ENCODE measurements around the gene CTR9. TPM values are rescaled to one million over a fixed set of nuclear protein-coding genes. Genes with fewer than 3 reads are reported as not detected.

CTR9 gene
- total and polyA plus RNA-seq, 8 donors, result 33.8 to 64.6 (median 58.4) TPM

DNA sequence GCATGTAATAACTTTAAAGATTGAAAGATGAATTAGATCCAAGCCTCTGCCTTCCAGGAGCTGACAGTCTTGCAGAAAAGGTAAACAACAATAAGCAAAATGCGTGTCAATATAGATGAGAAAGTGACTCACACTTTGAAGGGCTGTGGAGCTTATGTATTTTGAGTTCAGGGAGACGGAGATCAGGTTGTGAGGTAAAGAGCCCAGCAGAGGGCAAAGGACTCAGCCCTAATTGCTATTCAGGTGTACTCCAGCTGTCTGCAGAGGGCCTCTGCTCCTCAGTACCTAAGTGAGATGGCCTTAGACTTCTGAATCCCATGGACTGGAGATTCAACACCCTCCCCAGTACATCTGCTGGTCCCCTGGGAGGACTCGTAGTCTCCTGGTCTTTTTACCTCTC lies 22.9 kb upstream of the CTR9 start:
- Histone ChIP-seq H3K4me1 (peaks cover 0 to 27% of the 10 kb centered on the region in 2 donors), H3K9me3 (no peaks in the 10 kb centered on the region), H3K27ac (no peak overlapping the region), H3K36me3 (no peaks in the 10 kb centered on the region), H3K27me3 (peaks cover 0 to 20% of the 10 kb centered on the region in 2 donors), H3K4me3 (no peak overlapping the region)
- DNase-seq, result no peak
- TF ChIP-seq, protein P1, sequence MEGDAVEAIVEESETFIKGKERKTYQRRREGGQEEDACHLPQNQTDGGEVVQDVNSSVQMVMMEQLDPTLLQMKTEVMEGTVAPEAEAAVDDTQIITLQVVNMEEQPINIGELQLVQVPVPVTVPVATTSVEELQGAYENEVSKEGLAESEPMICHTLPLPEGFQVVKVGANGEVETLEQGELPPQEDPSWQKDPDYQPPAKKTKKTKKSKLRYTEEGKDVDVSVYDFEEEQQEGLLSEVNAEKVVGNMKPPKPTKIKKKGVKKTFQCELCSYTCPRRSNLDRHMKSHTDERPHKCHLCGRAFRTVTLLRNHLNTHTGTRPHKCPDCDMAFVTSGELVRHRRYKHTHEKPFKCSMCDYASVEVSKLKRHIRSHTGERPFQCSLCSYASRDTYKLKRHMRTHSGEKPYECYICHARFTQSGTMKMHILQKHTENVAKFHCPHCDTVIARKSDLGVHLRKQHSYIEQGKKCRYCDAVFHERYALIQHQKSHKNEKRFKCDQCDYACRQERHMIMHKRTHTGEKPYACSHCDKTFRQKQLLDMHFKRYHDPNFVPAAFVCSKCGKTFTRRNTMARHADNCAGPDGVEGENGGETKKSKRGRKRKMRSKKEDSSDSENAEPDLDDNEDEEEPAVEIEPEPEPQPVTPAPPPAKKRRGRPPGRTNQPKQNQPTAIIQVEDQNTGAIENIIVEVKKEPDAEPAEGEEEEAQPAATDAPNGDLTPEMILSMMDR (IDR thresholded peaks at IDR 0.05), result no peak
- ATAC-seq, result peak; percentile 11
- intact Hi-C loops (cut with DNase I), result no loop called here

DNA sequence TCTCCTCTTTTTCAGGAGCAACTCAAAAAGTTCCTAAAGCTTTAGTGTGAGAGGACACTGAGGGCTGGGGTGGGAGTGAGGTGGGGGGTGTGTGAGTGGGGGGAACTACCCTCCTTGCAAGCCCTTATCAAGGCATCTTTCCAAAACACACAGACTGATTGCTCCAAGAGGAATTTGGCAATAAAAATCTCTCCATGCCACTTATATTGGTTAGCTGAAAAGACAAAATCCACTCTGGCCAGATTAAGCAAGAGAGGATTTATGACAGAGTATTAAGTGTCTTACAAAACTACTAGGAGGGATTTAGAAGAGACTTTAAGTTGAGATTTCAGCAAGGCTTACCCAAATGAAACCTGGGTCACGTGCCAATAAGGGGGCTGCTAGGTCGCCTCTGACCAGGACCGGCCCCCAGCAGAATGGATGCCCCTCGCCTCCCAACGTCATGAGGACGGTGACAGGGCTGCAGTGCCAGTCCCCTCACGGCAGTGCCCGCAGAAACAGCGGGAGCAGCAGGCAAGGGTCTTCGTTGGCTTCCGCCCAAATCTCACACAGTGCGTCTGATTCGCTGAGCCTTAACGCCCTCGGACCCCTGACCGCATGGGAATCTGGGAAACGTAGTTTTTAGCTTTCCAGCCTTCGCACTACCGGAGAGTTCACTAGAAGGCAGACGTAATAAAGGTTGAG lies 22.1 kb upstream of the CTR9 start:
- TF ChIP-seq, protein P1 (IDR thresholded peaks at IDR 0.05), result no peak
- DNase-seq (peak in 2 of 4 donors; percentile 75 to 76), ATAC-seq (peak; percentile 31)
- intact Hi-C loops (cut with DNase I), result no loop called here
- Histone ChIP-seq H3K4me3 (no peak overlapping the region), H3K27me3 (peaks cover 0 to 12% of the 10 kb centered on the region in 2 donors), H3K36me3 (no peaks in the 10 kb centered on the region), H3K9me3 (no peaks in the 10 kb centered on the region), H3K4me1 (peaks cover 7 to 32% of the 10 kb centered on the region in 2 donors), H3K27ac (peak overlapping the region in 1 of 2 donors; percentile 19)

DNA sequence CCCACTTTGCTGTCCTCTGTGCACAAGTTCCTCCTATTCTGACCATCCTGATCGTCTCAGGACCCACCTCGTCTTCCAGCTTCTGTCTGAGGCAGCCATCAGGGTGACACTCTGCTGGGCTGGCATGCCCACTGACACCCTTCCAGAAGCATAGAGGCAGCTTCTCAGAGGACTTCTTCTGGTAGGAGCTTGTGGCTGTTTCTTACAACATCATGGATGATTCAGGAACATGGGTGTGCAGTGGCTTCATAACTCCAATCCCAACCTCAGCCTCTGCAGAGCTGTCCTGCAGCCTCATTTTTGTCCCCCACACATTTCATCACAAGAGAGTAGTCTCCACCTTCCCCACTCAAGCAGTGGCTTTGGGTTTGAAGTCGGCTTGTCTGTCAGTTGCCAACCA lies 20.9 kb upstream of the CTR9 start:
- H3K27me3 ChIP-seq, result peaks cover 0 to 12% of the 10 kb centered on the region in 2 donors
- H3K27ac ChIP-seq, result no peak overlapping the region
- intact Hi-C loops (cut with DNase I), result loop anchor here in 1 of 2 donors (5.0 to 10.0 kb wide), 2 partner anchors 105 to 333 kb away; no protein-coding TSS in a partner anchor
- no peaks in the 10 kb centered on the region for H3K9me3 ChIP-seq
- TF ChIP-seq, protein P1 (IDR thresholded peaks at IDR 0.05), result no peak
- H3K36me3 ChIP-seq, result no peaks in the 10 kb centered on the region
- ATAC-seq (no peak), DNase-seq (no peak)
- peaks cover 10 to 25% of the 10 kb centered on the region in 2 donors for H3K4me1 ChIP-seq
- no peak overlapping the region for H3K4me3 ChIP-seq

DNA sequence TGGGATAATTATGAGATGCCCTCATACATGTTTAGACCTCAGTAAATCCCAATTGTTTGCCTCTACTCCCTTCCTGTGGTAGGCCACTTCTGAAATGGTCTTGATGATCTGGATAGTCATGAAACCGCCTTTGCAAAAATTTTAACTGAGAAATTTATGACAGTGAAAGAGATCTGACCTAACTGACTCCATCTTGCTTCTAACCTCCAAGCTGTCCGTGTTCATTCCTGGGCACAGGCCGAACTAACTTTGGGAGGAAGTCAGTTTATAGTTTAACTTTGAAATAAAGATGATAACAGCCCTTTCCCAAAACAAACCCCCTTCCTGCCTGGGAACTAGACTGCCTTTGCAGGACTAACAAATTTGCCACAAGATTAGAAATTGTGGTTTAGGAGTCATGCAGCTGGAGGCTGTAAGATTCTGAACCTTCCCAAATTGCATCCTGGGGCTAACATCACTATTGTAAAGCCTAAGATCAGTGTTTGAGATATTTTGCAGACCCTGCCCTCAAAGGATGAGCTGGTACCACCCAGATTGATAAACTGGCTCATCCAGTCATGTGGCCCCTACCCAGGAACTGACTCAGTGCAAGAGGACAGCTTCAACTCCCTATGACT lies 19.9 kb upstream of the CTR9 start:
- intact Hi-C loops (cut with DNase I), result loop anchor here in 1 of 2 donors (5.0 to 10.0 kb wide), 2 partner anchors 106 to 334 kb away; no protein-coding TSS in a partner anchor
- Histone ChIP-seq H3K36me3 (no peaks in the 10 kb centered on the region), H3K27me3 (peaks cover 0 to 12% of the 10 kb centered on the region in 2 donors), H3K27ac (no peak overlapping the region), H3K9me3 (no peaks in the 10 kb centered on the region), H3K4me1 (peaks cover 13 to 30% of the 10 kb centered on the region in 2 donors), H3K4me3 (no peak overlapping the region)
- ATAC-seq (no peak), DNase-seq (no peak)
- TF ChIP-seq, protein P1 (IDR thresholded peaks at IDR 0.05), result no peak
